NCI-H748 (cell line): ENCODE measurements around the gene SIX4.

Experiments
- DNase-seq: peaks from one replicate; lab custom pipeline; 2025; ENCODE audit not compliant: unreplicated experiment; lab: John Stamatoyannopoulos, UW

SIX4 gene

DNA sequence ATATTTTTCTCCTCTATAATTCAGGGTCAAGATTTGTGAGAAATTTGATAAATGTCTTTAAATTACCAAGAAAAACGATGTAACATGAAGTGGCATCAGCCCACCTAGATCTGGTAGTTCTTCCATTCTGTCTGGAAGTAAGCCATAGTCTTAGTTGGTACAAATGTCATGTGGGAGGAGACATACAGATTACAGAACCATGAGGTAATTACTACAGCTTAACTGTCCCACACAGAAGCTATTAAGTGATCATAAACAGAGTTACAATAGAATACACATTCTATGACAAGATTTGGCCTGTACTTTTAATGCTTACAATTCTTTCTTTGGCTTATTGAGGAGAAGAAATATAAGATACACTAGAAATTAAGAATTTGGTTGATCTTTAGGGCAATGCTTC is 61.2 kb downstream of the SIX4 start:
- no peak for DNase-seq

DNA sequence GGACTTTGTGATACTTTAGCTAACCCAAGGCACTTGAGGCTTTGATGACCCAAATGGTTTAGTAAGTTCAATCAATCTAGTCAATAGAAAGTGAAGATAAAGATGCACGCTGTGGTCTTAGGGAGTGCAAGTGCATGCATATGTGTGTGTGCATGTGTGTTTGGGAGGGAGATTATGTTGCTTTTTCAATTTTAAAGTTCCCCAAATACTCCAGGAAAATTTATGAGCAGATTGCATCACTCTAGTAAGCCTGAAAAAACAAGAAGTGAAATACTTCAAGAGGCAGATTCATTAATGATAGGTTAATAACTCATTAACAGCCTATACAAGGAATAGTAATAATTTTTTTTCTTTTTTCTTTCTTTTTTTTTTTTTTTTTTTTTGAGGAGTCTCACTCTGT is 62.4 kb downstream of the SIX4 start:
- no peak for DNase-seq
